ENCODE measurements around the gene SEC16A. TPM values are rescaled to one million over a fixed set of nuclear protein-coding genes. Genes with fewer than 3 reads are reported as not detected.

The SEC16A gene
- total RNA-seq, 6 experiments from 2014 or later = 46.9 to 108 (median 72.0) TPM

DNA sequence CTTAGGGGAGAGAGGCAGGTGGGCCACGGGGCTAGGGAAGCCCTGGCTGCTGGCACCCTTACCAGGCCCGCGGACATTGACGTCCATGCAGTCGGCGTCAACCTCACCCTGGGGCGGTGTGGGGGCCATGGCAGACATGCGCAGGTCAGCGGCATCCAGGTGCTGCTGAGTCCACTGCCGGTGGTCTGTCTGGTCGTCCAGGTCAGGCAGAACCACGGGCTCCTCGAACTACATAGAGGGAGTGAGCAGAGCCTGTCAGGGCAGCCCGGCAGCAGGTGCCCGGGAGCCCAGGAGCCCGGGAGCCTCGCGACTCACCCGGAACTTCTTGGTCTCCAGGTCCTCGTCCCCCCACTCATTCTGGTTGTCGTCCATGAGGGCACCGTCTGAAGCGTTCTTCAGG lies 18.8 kb upstream of the SEC16A start:
- WGBS (ENCODE audit: insufficient coverage, low coverage, low lambda C conversion rate, missing lambda C conversion rate) = 100% methylated on average over 2 of the region's 23 CpGs

GRCh38 chr9:136499935-136500910 lies 17.4 kb upstream of the SEC16A start:
- Histone ChIP-seq H3K4me3 (no peak overlapping the region), H3K36me3 (peaks cover 0 to 95% (median 42%) of the 10 kb centered on the region in 4 donors), H3K27me3 (no peaks in the 10 kb centered on the region), H3K9me3 (no peaks in the 10 kb centered on the region), H3K4me1 (no peaks in the 10 kb centered on the region), H3K27ac (no peak overlapping the region)
- TF ChIP-seq CTCF (IDR thresholded peaks at IDR 0.05) = no peak
- TF ChIP-seq POLR2A (IDR thresholded peaks at IDR 0.05) = no peak
- intact Hi-C loops (cut with DNase I) = loop anchor here in 1 of 2 donors (10.0 kb wide), 1 partner anchor 45 kb away; the partner anchor contains the start of gene NOTCH1
- DNase-seq (no peak), ATAC-seq (no peak)
- no CpG with 5 or more reads among the region's 50 CpGs for WGBS (ENCODE audit: insufficient coverage, low coverage, low lambda C conversion rate, missing lambda C conversion rate)

More for the DNA sequence above, 18.8 kb upstream of the SEC16A start:
- no peaks in the 10 kb centered on the region for H3K4me1 ChIP-seq
- no peaks in the 10 kb centered on the region for H3K27me3 ChIP-seq
- DNase-seq (no peak), ATAC-seq (no peak)
- TF ChIP-seq CTCF (IDR thresholded peaks at IDR 0.05) (no peak), POLR2A (IDR thresholded peaks at IDR 0.05) (no peak)
- intact Hi-C loops (cut with DNase I) = no loop called here
- H3K9me3 ChIP-seq = no peaks in the 10 kb centered on the region
- no peak overlapping the region for H3K27ac ChIP-seq
- H3K36me3 ChIP-seq = peaks cover 0 to 92% (median 44%) of the 10 kb centered on the region in 4 donors
- H3K4me3 ChIP-seq = no peak overlapping the region

DNA sequence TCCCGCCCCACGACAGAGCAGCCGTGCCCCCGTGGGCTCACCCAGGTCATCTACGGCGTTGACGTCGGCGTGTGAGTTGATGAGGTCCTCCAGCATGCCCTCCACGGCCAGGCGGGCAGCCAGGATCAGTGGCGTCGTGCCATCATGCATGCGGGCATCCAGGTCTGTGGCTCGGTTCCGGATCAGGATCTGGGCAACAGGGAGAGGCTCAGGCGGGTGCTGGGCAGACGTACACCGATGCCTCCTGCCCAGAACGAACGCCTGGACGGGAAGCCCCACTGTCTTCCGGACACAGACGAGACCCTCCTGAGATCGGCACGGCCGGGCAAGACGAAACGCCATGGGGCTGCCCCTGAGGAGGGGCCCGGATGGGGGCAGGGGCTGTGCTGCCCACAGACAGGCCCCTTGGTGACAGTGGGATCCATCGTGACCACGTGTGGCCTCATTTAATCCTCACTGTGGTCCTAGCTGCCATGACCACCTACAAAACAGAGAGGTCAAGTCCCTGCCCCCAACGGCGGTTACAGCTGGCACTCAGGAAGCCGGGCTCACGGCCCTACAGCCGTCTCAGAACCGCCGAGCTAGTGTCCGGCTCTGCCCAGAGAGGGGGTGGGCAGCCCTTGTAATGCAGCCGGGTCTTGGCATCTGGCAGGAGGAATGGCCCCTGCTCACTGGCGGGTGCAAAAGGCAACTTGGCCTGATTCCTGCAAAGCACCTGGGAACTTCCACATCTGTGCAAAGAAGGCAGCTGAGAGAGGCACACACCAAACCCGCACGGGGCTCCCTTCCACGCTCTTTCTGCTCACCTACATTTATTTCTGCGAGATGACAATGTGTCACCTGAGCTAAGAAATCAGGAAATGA lies 16.5 kb upstream of the SEC16A start:
- Histone ChIP-seq H3K27me3 (no peaks in the 10 kb centered on the region), H3K36me3 (peaks cover 0 to 86% (median 36%) of the 10 kb centered on the region in 4 donors), H3K4me3 (no peak overlapping the region), H3K9me3 (no peaks in the 10 kb centered on the region), H3K4me1 (no peaks in the 10 kb centered on the region), H3K27ac (no peak overlapping the region)
- ATAC-seq (no peak), DNase-seq (no peak)
- WGBS (ENCODE audit: insufficient coverage, low coverage, low lambda C conversion rate, missing lambda C conversion rate) = 91% methylated on average over 12 of the region's 46 CpGs
- TF ChIP-seq POLR2A (IDR thresholded peaks at IDR 0.05) = no peak
- intact Hi-C loops (cut with DNase I) = loop anchor here in 1 of 2 donors (10.0 kb wide), 1 partner anchor 45 kb away; the partner anchor contains the start of gene NOTCH1

DNA sequence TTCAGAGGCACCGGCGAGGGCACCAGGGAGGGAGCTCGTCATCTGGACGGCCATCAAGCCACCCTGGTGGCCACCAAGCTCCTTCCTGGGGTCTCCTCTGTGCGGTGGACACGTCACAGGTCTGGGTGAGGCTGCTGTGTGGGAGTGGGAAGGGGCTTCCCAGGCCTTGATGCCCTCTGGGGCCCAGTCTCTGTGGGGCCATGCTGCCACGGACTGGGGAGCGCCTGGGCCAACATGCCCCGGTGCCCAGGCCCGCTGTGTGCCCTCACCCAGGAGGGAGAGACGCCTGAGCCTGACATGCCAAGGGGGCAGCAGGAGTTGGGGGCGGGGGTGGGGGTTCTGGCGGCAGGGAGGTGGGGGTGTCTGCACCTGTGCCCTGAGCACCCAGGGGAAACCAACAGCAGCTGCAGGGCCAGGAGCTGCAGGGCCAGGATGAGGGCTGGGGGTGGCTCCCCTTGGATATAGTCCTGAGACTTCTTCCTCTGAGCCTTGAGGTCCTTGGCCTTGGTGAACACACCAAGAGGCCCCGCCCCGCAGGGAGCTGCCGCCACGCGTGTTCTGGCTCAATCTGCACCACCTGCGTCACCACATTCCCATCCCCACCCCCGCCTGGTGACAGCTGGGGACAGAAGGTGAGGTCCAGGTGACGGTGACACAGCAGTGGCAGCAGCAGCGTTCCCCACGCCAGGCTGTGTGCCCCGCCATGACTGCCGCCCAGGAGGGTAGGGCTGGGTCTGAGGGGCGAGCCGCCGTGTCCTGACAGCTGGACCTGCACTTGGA lies 15.3 kb upstream of the SEC16A start:
- no peak for DNase-seq
- Histone ChIP-seq H3K4me3 (no peak overlapping the region), H3K9me3 (no peaks in the 10 kb centered on the region), H3K27ac (no peak overlapping the region), H3K4me1 (no peaks in the 10 kb centered on the region), H3K27me3 (no peaks in the 10 kb centered on the region), H3K36me3 (peaks cover 0 to 76% (median 29%) of the 10 kb centered on the region in 4 donors)
- no peak for ATAC-seq
- intact Hi-C loops (cut with DNase I) = loop anchor here in 1 of 2 donors (10.0 kb wide), 1 partner anchor 47 kb away; the partner anchor contains the start of gene NOTCH1
- WGBS (ENCODE audit: insufficient coverage, low coverage, low lambda C conversion rate, missing lambda C conversion rate) = no CpG with 5 or more reads among the region's 28 CpGs
- no peak for TF ChIP-seq CTCF (IDR thresholded peaks at IDR 0.05)
- no peak for TF ChIP-seq POLR2A (IDR thresholded peaks at IDR 0.05)
